Activated CD4-positive, alpha-beta T cell treated with anti-CD3 and anti-CD28 coated beads for 36 hours (primary cell): ENCODE measurements around the gene GRK6. TPM values are rescaled to one million over a fixed set of nuclear protein-coding genes. Genes with fewer than 3 reads are reported as not detected.

Experiments used
- ATAC-seq: fragments of 200-7000 bp; cut with Tn5 transposase; one replicate; pipeline ENCODE4 v1.10.0; 2021; ENCODE audit warnings: mild to moderate bottlenecking, moderate library complexity
- CTCF ChIA-PET: fragments of 350-600 bp; sonication (Branson Sonifier 250); formaldehyde crosslinking; loops from one replicate; lab custom pipeline; 2021; ENCODE audit warnings: antibody characterized with exemption; lab: Charles Lee
- POLR2A ChIA-PET: fragments of 350-600 bp; sonication (Branson Sonifier 250); formaldehyde crosslinking; loops from one replicate; lab custom pipeline; 2021; ENCODE audit warnings: antibody characterized with exemption, inconsistent platforms; lab: Charles Lee
- DNase-seq: peaks from one replicate; pipeline ENCODE4 v3.0.0-alpha.2; 2020
- H3K27ac Mint-ChIP-seq: one replicate; pipeline ENCODE4 v1.8.0; 2021; ENCODE audit warnings: mixed read lengths
- H3K27me3 Mint-ChIP-seq: one replicate; pipeline ENCODE4 v1.8.0; 2021; ENCODE audit warnings: mixed read lengths
- H3K36me3 Mint-ChIP-seq: one replicate; pipeline ENCODE4 v1.8.0; 2021; ENCODE audit warnings: low read depth, mixed read lengths
- H3K4me1 Mint-ChIP-seq: one replicate; pipeline ENCODE4 v1.8.0; 2021; ENCODE audit warnings: mixed read lengths
- H3K4me3 Mint-ChIP-seq: one replicate; pipeline ENCODE4 v1.8.0; 2021; ENCODE audit warnings: mild to moderate bottlenecking, moderate library complexity, mixed read lengths
- H3K9me3 Mint-ChIP-seq: one replicate; pipeline ENCODE4 v1.8.0; 2021; ENCODE audit warnings: low read depth, mixed read lengths
- intact Hi-C, 2 experiments: fragments of 100-400 bp; cut with DNase I in 1 of 2; cut with micrococcal nuclease in 1 of 2; formaldehyde crosslinking; loops; one replicate each; pipeline versions ENCODE4 v1.14.2 to v1.15.1; 2022 to 2024; cut with DNase I, micrococcal nuclease
- total RNA-seq, 2 experiments: library from RNA; stranded (reverse); gene quantifications; one replicate each; pipeline ENCODE4 v1.2.3, GENCODE V29; 2021

Gene GRK6
- total RNA-seq, 2 experiments from 2014 or later, result 110 to 141 TPM

DNA sequence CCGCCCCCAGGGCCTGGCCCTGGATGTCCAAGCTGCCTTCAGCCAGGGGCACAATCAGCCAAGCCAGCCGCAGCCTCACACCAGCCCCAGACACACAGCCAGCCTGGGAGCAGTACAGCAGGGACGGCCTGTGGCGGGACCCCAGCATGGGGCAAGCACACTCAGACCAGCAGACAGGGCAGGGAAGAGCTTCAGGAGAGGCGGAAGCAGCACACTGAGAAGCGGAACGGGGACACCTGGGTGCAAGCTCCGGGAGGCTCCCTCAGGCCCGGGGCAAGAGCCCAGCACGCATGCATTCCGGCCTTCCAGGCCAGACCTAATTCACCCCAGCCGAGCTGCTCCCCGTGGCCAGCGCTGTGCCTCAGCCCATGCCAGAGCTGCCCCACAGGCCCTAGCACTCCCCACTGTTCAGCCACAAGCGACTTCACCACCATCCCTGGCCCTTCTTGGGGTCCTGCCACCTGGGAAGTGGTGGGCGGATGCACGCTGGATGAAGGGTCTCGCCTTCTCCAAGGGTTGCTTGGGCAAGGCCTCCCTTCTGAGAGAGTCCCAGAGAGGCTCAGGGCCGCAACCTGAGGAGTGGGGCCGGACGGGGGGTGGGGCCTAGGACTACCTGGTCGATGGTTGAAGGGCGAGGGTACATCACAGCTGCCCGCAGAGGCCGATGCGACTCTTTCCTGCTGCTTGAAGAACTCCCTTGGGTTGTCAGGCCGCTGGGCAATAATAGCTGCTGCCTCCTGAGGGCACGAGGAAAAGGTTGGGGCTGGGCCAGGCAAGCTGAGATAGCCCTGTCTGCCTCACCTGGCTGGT, 33.5 kb downstream of the GRK6 start:
- Mint-ChIP-seq H3K9me3 (no peaks in the 10 kb centered on the region), H3K27ac (no peak overlapping the region), H3K4me1 (peaks cover 14% of the 10 kb centered on the region), H3K27me3 (no peaks in the 10 kb centered on the region), H3K4me3 (no peak overlapping the region), H3K36me3 (peaks cover 5% of the 10 kb centered on the region)
- no peak for DNase-seq
- ChIA-PET CTCF (interaction anchor here (0.6 to 1.0 kb wide), 5 partner anchors 15 to 346 kb away, joined by 3 to 6 read pairs (median 3); no protein-coding TSS in a partner anchor), POLR2A (no interaction called here)
- intact Hi-C loops, result no loop called here
- no peak for ATAC-seq

DNA sequence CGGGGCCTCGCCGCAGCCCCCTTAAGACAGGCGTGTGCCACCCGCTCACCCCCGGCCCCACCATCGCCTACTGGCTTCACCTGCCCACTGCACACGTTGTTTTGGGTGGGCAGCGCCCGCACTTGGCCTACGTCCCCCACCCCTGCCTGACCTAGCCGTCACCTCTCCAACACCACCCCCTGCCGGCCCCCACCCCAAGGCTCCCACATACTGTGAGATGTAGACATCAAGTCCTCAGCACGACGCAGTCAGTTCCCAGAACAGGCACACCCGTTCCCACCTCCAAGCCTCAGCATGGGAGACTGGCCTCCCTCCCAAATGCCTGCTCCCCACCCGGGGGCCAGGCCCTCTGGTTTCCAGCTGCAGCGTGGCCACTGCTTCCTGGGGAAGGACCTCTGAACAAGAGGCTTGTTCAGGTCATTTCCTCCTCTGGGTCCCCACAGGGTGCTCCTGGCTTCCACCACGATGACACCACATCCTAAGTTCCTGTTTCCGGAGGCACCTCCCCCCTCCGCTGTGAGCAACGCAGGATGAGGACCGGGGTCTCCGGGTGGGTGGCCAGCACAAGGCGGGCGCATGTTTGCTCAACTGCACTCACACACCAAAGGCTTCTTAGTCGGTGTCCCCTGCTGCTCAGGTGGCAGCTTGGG, 35.7 kb downstream of the GRK6 start:
- Mint-ChIP-seq H3K4me1 (peaks cover 9% of the 10 kb centered on the region), H3K9me3 (no peaks in the 10 kb centered on the region), H3K4me3 (no peak overlapping the region), H3K27ac (no peak overlapping the region), H3K27me3 (no peaks in the 10 kb centered on the region), H3K36me3 (peaks cover 12% of the 10 kb centered on the region)
- ChIA-PET CTCF (interaction anchor here (1.9 kb wide), 1 partner anchor 14 kb away, joined by 6 read pairs; no protein-coding TSS in a partner anchor), POLR2A (no interaction called here)
- DNase-seq (no peak), ATAC-seq (no peak)
- intact Hi-C loops, result no loop called here

DNA sequence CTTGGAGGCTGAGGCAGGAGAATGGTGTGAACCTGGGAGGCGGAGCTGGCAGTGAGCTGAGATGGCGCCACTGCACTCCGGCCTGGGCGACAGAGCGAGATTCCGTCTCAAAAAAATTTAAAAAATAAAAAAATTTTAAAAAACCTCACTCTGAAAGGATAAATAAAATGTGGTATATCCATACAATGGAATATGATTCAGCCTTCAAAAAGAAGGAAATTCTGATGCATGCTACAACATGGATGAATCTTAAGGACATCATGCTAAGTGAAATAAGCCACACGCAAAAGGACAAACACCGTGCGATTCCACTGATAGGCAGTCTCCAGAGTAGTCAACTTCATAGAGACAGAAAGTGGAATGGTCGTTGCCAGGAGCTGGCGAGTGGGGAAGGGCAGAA, 38.6 kb downstream of the GRK6 start:
- POLR2A ChIA-PET, result no interaction called here
- peaks cover 5% of the 10 kb centered on the region for H3K4me1 Mint-ChIP-seq

DNA sequence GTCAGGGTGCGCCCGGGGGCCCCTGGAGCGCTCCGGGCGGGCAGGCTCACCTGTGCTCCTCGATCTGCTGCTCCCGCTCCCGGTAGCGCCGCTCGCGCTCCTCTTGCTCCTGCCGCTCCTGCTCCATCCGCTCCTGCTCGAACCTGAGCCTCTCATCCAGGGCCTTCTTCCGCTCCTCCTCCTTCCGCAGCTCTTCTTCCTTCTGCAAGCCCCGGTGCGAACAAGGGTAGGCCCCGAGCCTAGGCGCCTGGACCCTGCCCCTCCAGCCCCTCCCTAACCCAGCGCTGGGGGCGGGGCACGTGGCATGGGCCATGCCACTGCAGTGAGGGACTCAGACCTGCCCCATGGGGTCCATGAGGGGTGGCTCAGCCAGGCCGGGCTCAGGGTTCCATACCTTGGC, 40.4 kb downstream of the GRK6 start:
- POLR2A ChIA-PET, result no interaction called here
- no peaks in the 10 kb centered on the region for H3K9me3 Mint-ChIP-seq
- intact Hi-C loops, result no loop called here

More for the DNA sequence above, 38.6 kb downstream of the GRK6 start:
- intact Hi-C loops, result no loop called here
- H3K36me3 Mint-ChIP-seq, result peaks cover 9% of the 10 kb centered on the region
- DNase-seq, result no peak
- H3K27me3 Mint-ChIP-seq, result no peaks in the 10 kb centered on the region
- H3K4me3 Mint-ChIP-seq, result no peak overlapping the region
- no peak overlapping the region for H3K27ac Mint-ChIP-seq
- H3K9me3 Mint-ChIP-seq, result no peaks in the 10 kb centered on the region
- no peak for ATAC-seq
- CTCF ChIA-PET, result interaction anchor here (2.1 kb wide), 1 partner anchor 10 kb away, joined by 9 read pairs; no protein-coding TSS in a partner anchor

DNA sequence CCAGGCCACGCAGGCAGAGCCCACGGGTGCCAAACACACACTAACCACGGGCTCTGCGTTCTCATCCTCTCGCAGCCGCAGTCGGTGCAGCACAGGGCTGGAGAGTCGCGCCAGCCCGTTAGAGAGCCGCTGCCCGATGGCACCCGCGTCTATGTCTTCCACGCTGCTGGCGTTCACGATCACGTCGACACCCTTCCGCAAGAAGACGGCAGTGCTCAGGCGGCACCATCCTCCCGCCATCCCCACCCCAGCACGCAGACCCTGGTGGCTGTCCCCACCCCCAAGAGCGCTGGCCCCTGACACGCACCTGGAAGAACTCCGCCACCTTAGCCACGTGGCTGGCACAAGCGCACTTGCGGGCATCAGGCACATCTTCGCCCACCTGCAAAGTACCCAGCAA, 41.0 kb downstream of the GRK6 start:
- H3K4me1 Mint-ChIP-seq, result peaks cover 5% of the 10 kb centered on the region
- ChIA-PET CTCF (no interaction called here), POLR2A (interaction anchor here (0.5 kb wide), 1 partner anchor 10 kb away, joined by 3 read pairs; no protein-coding TSS in a partner anchor)
- intact Hi-C loops, result no loop called here
- ATAC-seq (no peak), DNase-seq (no peak)
- H3K9me3 Mint-ChIP-seq, result no peaks in the 10 kb centered on the region
- peaks cover 9% of the 10 kb centered on the region for H3K36me3 Mint-ChIP-seq
- no peak overlapping the region for H3K4me3 Mint-ChIP-seq
- H3K27me3 Mint-ChIP-seq, result no peaks in the 10 kb centered on the region
- H3K27ac Mint-ChIP-seq, result no peak overlapping the region

More for the DNA sequence above, 40.4 kb downstream of the GRK6 start:
- ATAC-seq (no peak), DNase-seq (no peak)
- Mint-ChIP-seq H3K36me3 (peaks cover 9% of the 10 kb centered on the region), H3K4me3 (no peak overlapping the region), H3K27ac (no peak overlapping the region), H3K27me3 (no peaks in the 10 kb centered on the region), H3K4me1 (peaks cover 10% of the 10 kb centered on the region)
- CTCF ChIA-PET, result no interaction called here

DNA sequence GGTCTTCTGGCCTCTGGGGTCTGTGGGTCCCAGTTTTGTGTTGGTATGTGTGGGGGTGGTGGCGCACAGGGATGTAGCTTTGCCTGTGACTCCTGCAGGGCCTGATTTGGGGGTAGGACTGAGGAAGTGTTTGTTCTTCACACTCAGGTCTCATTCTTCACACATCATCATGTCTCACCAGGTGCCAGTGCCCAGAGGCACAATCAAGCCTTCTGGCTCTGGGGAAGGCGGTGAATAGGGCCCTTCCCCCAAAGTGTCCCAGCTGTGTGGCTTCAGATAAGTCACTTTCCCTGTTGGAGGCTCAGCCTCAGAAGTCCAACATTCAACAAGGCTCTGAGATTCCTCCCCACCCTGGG, 41.8 kb downstream of the GRK6 start:
- no peak overlapping the region for H3K4me3 Mint-ChIP-seq
- no peaks in the 10 kb centered on the region for H3K9me3 Mint-ChIP-seq
- H3K36me3 Mint-ChIP-seq, result peaks cover 9% of the 10 kb centered on the region
- ATAC-seq (no peak), DNase-seq (no peak)
- H3K27ac Mint-ChIP-seq, result no peak overlapping the region
- intact Hi-C loops, result no loop called here
- H3K27me3 Mint-ChIP-seq, result no peaks in the 10 kb centered on the region
- H3K4me1 Mint-ChIP-seq, result peaks cover 5% of the 10 kb centered on the region
- ChIA-PET POLR2A (no interaction called here), CTCF (interaction anchor here (0.6 kb wide), 1 partner anchor 79 kb away, joined by 3 read pairs; no protein-coding TSS in a partner anchor)

DNA sequence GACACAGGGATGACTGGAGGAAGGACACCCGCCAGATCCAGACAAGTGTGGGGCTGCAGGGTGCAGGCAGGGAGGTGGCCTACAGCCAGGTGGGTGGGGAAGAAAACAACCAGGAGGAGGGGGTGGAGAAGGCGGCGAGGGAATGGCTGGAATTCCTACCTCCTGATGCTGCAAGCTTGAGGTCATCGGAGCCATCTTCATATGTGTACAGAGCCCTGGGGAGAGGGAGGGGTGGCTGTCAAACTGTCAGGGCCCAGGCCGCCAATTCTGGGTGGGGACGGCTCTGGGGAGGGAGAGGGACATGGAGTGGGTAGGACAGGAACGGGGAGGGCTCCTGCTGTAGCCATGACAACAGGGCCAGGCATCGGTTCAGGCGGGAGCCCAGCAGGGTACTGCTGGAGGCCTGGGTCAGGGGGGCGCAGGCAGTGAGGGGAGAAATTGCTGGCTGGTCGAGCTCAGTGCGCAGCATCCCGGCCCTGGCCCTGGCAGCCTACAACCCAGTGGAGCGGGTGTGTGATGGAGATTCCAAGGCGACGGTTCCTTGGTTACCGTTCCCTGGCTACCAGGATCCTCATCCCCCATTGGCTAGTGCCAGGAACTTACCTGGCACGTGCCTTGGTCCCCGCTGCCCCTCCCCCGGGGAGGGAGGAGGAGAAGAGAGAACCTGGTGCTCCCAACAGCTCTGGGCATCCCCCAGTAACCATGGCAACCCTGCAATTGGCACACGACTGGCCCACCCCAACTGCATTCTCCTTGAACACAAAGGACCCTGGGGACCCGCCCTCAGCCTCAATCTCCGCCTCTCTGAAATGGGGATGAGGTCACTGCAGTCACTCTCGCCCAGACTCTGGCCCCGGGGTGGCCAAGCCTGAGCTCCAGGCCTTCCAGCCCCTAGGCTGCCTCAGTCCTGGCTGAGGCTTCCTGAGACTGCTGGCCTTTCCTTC, 42.5 kb downstream of the GRK6 start:
- no peak for ATAC-seq
- Mint-ChIP-seq H3K4me3 (no peak overlapping the region), H3K36me3 (peaks cover 10% of the 10 kb centered on the region), H3K9me3 (no peaks in the 10 kb centered on the region), H3K4me1 (peaks cover 6% of the 10 kb centered on the region), H3K27ac (no peak overlapping the region), H3K27me3 (peaks cover 2% of the 10 kb centered on the region)
- ChIA-PET POLR2A (no interaction called here), CTCF (interaction anchor here (0.6 to 1.6 kb wide), 3 partner anchors 12 to 80 kb away, joined by 3 to 5 read pairs (median 4); no protein-coding TSS in a partner anchor)
- no peak for DNase-seq
- intact Hi-C loops, result no loop called here

DNA sequence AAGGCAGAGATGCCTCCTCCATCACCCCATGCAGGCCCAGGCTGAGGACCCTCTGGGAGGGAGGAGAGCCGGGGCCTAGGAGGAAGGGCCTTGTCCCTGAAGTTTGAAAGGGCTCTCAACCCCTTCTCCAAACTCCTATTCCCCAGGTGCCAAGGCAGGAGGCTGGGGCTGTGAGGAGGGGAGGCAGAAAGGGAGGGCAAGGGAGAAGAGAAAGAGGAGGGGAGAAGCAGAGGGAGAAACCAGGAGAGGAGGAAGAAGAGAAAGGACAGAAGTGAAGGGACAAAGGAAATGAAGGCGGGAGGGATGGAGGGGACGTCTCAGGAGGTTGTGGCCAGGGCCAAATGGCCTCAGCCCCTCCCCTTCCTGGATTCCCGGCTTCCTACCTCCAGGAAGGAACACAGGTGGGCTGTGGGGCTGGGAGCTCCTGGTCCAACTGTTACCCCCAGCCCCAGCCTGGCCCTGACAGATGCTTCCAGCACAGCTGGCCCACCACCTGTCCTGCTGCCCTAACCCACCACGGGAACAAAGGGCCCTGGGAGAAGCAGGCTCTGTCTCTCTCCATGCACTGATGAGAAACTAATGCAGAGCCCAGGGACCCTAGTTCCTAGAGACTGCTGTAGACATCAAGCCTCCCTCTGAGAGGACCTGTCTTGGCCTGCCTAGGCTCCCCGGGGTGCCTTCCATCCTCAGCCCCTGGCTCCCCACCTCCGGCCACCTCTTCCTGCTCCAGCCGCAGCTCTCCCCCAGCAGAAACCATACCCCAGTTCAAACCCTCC, 43.5 kb downstream of the GRK6 start:
- ChIA-PET CTCF (interaction anchor here (0.9 to 1.6 kb wide), 4 partner anchors 13 to 79 kb away, joined by 3 to 5 read pairs (median 4); no protein-coding TSS in a partner anchor), POLR2A (no interaction called here)
- no peak for DNase-seq
- ATAC-seq, result no peak
- Mint-ChIP-seq H3K27ac (no peak overlapping the region), H3K36me3 (peaks cover 11% of the 10 kb centered on the region), H3K27me3 (peaks cover 4% of the 10 kb centered on the region), H3K4me1 (peaks cover 10% of the 10 kb centered on the region), H3K9me3 (no peaks in the 10 kb centered on the region), H3K4me3 (no peak overlapping the region)
- intact Hi-C loops, result no loop called here

DNA sequence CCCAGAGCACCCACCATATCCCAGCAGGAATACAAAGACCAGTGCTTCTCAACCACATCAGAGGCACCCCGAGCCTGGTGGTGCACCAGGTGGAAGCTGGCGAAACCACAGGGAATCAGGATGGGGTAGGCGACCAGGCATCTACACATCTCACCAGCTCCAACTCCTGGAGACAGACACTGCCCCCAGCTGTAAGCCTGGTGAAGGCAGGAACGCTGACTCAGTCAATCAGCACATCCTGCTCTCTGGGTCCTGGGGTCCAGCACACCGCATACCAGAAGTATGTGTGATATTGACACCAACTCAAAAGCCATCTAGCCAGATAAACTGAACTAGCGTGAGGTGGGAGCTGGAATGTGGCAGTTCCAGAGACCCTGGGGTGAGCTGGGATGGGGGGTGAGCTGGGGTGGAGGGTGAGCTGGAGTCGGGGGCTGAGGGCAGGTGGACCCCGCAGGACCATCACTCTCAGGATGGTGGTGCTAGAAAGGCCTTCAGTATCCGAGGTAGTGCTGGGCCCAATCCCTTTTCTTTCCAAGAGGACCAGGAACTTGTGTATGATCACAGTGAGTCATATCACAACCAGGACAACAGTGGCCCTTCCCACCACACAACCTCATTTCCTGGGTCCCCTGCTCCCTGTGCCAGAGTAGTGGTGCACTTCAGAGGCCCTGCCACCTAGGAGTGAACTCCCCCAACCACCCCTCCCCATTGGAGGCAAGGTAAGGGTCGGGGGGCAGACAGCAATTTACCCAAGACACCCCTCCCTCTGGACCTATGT, 44.5 kb downstream of the GRK6 start:
- Mint-ChIP-seq H3K4me3 (no peak overlapping the region), H3K27me3 (peaks cover 4% of the 10 kb centered on the region), H3K27ac (no peak overlapping the region), H3K9me3 (no peaks in the 10 kb centered on the region), H3K36me3 (peaks cover 3% of the 10 kb centered on the region), H3K4me1 (peaks cover 19% of the 10 kb centered on the region)
- CTCF ChIA-PET, result interaction anchor here (0.9 to 1.1 kb wide), 4 partner anchors 10 to 39 kb away, joined by 3 to 5 read pairs (median 4); no protein-coding TSS in a partner anchor
- DNase-seq (no peak), ATAC-seq (no peak)
- POLR2A ChIA-PET, result no interaction called here
- intact Hi-C loops, result no loop called here
